ENCODE measurements around the gene NPC2. TPM values are rescaled to one million over a fixed set of nuclear protein-coding genes. Genes with fewer than 3 reads are reported as not detected.

Gene NPC2
- total RNA-seq, 1 experiment from 2014 or later: 141 TPM

DNA sequence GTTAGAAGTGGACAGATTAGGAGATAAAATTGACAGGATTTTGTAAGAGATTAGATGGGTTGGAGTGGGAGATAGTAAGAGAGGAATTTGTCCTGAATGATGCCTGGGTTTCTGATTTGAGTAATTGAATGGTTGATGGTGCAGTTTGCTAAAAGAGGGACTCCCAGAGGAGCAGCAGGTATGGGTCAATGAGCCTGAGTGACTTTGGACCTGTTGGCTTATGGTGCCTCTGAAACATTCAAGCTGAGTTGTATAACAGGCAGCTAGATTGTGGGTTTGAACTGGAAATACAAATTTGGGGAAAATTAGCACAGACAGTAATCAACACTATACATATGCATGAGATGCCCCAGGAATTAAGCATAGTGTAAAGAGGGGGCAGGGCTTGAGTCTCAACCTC lies 50.3 kb downstream of the NPC2 start:
- H3K27me3 ChIP-seq (ENCODE audit: control insufficient read depth, insufficient read depth, low read length): peaks cover 6% of the 10 kb centered on the region
- H3K36me3 ChIP-seq (ENCODE audit: control insufficient read depth, insufficient read depth, low read length): no peaks in the 10 kb centered on the region
- H3K4me3 ChIP-seq (ENCODE audit: low read depth in 2 of 2, low read length in 2 of 2): no peak overlapping the region
- intact Hi-C loops (cut with micrococcal nuclease; ENCODE audit: unreplicated experiment): no loop called here
- DNase-seq (ENCODE audit: low read depth, low spot score) (no peak), ATAC-seq (no peak)
- CTCF ChIA-PET: no interaction called here
- BruUV-seq (replicated peaks): no TSS peak
- H3K27ac ChIP-seq (ENCODE audit: low read length): no peak overlapping the region
- H3K4me1 ChIP-seq (ENCODE audit: control insufficient read depth, insufficient read depth, low read length): no peaks in the 10 kb centered on the region
- in situ Hi-C loops (cut with HindIII; ENCODE audit: low pct_unique_long_range_greater_than_20kb, low sequenced_read_pairs): no loop called here
- TF ChIP-seq, protein P1, sequence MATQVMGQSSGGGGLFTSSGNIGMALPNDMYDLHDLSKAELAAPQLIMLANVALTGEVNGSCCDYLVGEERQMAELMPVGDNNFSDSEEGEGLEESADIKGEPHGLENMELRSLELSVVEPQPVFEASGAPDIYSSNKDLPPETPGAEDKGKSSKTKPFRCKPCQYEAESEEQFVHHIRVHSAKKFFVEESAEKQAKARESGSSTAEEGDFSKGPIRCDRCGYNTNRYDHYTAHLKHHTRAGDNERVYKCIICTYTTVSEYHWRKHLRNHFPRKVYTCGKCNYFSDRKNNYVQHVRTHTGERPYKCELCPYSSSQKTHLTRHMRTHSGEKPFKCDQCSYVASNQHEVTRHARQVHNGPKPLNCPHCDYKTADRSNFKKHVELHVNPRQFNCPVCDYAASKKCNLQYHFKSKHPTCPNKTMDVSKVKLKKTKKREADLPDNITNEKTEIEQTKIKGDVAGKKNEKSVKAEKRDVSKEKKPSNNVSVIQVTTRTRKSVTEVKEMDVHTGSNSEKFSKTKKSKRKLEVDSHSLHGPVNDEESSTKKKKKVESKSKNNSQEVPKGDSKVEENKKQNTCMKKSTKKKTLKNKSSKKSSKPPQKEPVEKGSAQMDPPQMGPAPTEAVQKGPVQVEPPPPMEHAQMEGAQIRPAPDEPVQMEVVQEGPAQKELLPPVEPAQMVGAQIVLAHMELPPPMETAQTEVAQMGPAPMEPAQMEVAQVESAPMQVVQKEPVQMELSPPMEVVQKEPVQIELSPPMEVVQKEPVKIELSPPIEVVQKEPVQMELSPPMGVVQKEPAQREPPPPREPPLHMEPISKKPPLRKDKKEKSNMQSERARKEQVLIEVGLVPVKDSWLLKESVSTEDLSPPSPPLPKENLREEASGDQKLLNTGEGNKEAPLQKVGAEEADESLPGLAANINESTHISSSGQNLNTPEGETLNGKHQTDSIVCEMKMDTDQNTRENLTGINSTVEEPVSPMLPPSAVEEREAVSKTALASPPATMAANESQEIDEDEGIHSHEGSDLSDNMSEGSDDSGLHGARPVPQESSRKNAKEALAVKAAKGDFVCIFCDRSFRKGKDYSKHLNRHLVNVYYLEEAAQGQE (IDR thresholded peaks at IDR 0.05; ENCODE audit: insufficient read depth in 1 of 2, low read depth in 2 of 2, low read length in 1 of 2): no peak
- no peak for TF ChIP-seq POLR2AphosphoS5 (IDR thresholded peaks at IDR 0.05; ENCODE audit: low read depth, low read length)
- no peak for TF ChIP-seq SIN3A (IDR thresholded peaks at IDR 0.05; ENCODE audit: borderline replicate concordance, insufficient read depth, low read depth, low read length)
- POLR2A ChIA-PET: no interaction called here
- no peaks in the 10 kb centered on the region for H3K9me3 ChIP-seq (ENCODE audit: control insufficient read depth, insufficient read depth, low read depth, low read length)

DNA sequence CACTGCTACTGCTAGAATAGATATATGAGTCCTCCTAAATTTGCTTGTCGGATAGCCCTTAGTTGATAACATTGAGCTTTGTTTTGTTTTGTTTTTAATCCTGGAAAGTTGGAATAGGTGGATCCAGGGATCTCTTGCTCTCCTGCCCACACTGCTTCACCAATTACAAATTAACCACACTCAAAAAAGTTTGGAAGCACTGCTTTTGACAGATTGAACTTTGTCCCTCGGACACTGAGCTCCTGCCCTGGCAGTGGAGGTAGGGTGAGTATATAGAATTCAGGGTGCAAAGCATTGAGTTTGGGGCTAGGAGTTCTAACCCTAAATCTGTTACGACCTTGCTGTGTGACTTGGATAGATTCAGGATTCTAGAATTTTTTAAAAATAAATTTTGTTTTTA lies 52.0 kb downstream of the NPC2 start:
- Histone ChIP-seq H3K4me3 (ENCODE audit: low read depth in 2 of 2, low read length in 2 of 2) (no peak overlapping the region), H3K27me3 (ENCODE audit: control insufficient read depth, insufficient read depth, low read length) (peaks cover 6% of the 10 kb centered on the region), H3K27ac (ENCODE audit: low read length) (no peak overlapping the region), H3K4me1 (ENCODE audit: control insufficient read depth, insufficient read depth, low read length) (no peaks in the 10 kb centered on the region), H3K36me3 (ENCODE audit: control insufficient read depth, insufficient read depth, low read length) (no peaks in the 10 kb centered on the region), H3K9me3 (ENCODE audit: control insufficient read depth, insufficient read depth, low read depth, low read length) (no peaks in the 10 kb centered on the region)
- CTCF ChIA-PET: no interaction called here
- intact Hi-C loops (cut with micrococcal nuclease; ENCODE audit: unreplicated experiment) (no loop called here), in situ Hi-C loops (cut with HindIII; ENCODE audit: low pct_unique_long_range_greater_than_20kb, low sequenced_read_pairs) (no loop called here)
- TF ChIP-seq TCF7L2 (IDR thresholded peaks at IDR 0.05; ENCODE audit: low read depth, low read length) (no peak), POLR2AphosphoS5 (IDR thresholded peaks at IDR 0.05; ENCODE audit: low read depth, low read length) (no peak), SIN3A (IDR thresholded peaks at IDR 0.05; ENCODE audit: borderline replicate concordance, insufficient read depth, low read depth, low read length) (no peak)
- TF ChIP-seq, protein P1 (IDR thresholded peaks at IDR 0.05; ENCODE audit: insufficient read depth in 1 of 2, low read depth in 2 of 2, low read length in 1 of 2): no peak
- TF ChIP-seq, protein P2, sequence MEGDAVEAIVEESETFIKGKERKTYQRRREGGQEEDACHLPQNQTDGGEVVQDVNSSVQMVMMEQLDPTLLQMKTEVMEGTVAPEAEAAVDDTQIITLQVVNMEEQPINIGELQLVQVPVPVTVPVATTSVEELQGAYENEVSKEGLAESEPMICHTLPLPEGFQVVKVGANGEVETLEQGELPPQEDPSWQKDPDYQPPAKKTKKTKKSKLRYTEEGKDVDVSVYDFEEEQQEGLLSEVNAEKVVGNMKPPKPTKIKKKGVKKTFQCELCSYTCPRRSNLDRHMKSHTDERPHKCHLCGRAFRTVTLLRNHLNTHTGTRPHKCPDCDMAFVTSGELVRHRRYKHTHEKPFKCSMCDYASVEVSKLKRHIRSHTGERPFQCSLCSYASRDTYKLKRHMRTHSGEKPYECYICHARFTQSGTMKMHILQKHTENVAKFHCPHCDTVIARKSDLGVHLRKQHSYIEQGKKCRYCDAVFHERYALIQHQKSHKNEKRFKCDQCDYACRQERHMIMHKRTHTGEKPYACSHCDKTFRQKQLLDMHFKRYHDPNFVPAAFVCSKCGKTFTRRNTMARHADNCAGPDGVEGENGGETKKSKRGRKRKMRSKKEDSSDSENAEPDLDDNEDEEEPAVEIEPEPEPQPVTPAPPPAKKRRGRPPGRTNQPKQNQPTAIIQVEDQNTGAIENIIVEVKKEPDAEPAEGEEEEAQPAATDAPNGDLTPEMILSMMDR (IDR thresholded peaks at IDR 0.05): no peak
- ATAC-seq (no peak), DNase-seq (ENCODE audit: low read depth, low spot score) (no peak)
- POLR2A ChIA-PET: no interaction called here
- no TSS peak for BruUV-seq (replicated peaks)
